K562 (cell line): ENCODE measurements around the gene NHS. TPM values are rescaled to one million over a fixed set of nuclear protein-coding genes. Genes with fewer than 3 reads are reported as not detected.

Experiments
- FOXO4 ChIP-seq: fragments of 450-650 bp; formaldehyde crosslinking; IDR thresholded peaks from 2 replicates; pipeline ENCODE4 v1.4.0; 2020; ENCODE audit warnings: mild to moderate bottlenecking, moderate library complexity
- MAX ChIP-seq: sonication (generic); formaldehyde crosslinking; IDR thresholded peaks from 2 replicates; pipeline ENCODE4 v1.9.0; 2022; ENCODE audit warnings: mild to moderate bottlenecking, missing genetic modification reagents
- NFE2L1 ChIP-seq: fragments of 450-650 bp; IDR thresholded peaks from 2 replicates; pipeline ENCODE4 v1.6.1; 2016; ENCODE audit warnings: missing genetic modification characterization, low read depth, mild to moderate bottlenecking, missing compliant biosample characterization, moderate library complexity, borderline replicate concordance
- RBM15 ChIP-seq: fragments of 200-400 bp; formaldehyde crosslinking; IDR thresholded peaks from 2 replicates; pipeline ENCODE4 v1.6.1; 2018; ENCODE audit warnings: mild to moderate bottlenecking, low read length, moderate library complexity; ENCODE audit not compliant: insufficient read depth
- THAP12 ChIP-seq: fragments of 250-450 bp; sonication (Bioruptor Pico); IDR thresholded peaks from 2 replicates; pipeline ENCODE4 v1.9.0; 2021; ENCODE audit warnings: mild to moderate bottlenecking, inconsistent platforms
- VEZF1 ChIP-seq: fragments of 200-800 bp; sonication (Bioruptor generic); IDR thresholded peaks from 2 replicates; pipeline ENCODE4 v1.6.1; 2017; ENCODE audit warnings: missing genetic modification characterization, missing compliant biosample characterization
- ZNF253 ChIP-seq: fragments of 250-450 bp; sonication (Bioruptor Pico); conservative IDR thresholded peaks from 2 replicates; pipeline ENCODE4 v1.6.1; 2021; ENCODE audit warnings: mild to moderate bottlenecking
- polyA plus RNA-seq, 8 experiments: library from polyadenylated mRNA; depleted of rRNA in 4 of 8; stranded (reverse) in 5 of 8; unstranded in 3 of 8; fragments of >200 nt; fragmentation: Nextera tagmentation in 2 of 8; fragmentation: Illumina TruSeq in 1 of 8; extraction: Ambion mirVana in 2 of 8; extraction: Trizol in 1 of 8; gene quantifications; 2 replicates each; pipeline versions ENCODE4 v1.2.1 to v1.2.3, GENCODE V29; 2011 to 2014; ENCODE audit warnings: inconsistent platforms in 1 of 8, missing spikeins in 1 of 8
- total RNA-seq, 7 experiments: library from RNA; depleted of rRNA in 6 of 7; stranded (reverse); fragments of >200 nt in 6 of 7; fragmentation: Illumina TruSeq in 2 of 7; extraction: Trizol in 2 of 7; gene quantifications; 2 replicates each; pipeline versions ENCODE4 v1.2.1 to v1.2.3, GENCODE V29; 2011 to 2021; ENCODE audit warnings: low replicate concordance in 1 of 7

Gene NHS
- total and polyA plus RNA-seq, 9 of the 15 experiments (the other 6 are each of a cell fraction or from before 2014, with no cell fraction given), result 0.02 TPM; not detected in 8

- no peak for TF ChIP-seq FOXO4 (CRISPR knock-in tag)
- TF ChIP-seq VEZF1, result no peak
- no peak for TF ChIP-seq THAP12 (CRISPR knock-in tag)
- TF ChIP-seq MAX (CRISPR knock-in tag), result no peak
- TF ChIP-seq RBM15, result no peak
- no peak for TF ChIP-seq ZNF253
- TF ChIP-seq NFE2L1 (tag), result no peak
Measured at GRCh38 chrX:17656556-17656955, 281.6 kb downstream of the NHS start (continued).
